Endothelial cell of umbilical vein (primary cell): ENCODE measurements around the gene SLC1A7. TPM values are rescaled to one million over a fixed set of nuclear protein-coding genes. Genes with fewer than 3 reads are reported as not detected.

Source experiments
- BruUV-seq: library from RNA; stranded (reverse); fragments of 400-500 nt; replicated peaks from 2 replicates; lab custom pipeline; 2021; lab: Mats Ljungman, UMichigan
- CTCF ChIA-PET: fragments of 300-600, 350-600 bp; sonication (Branson Sonifier 250); formaldehyde crosslinking; loops from one replicate; lab custom pipeline; 2021; ENCODE audit warnings: antibody characterized with exemption, inconsistent platforms; lab: Charles Lee
- POLR2A ChIA-PET: fragments of 300-600, 350-600 bp; sonication (Branson Sonifier 250); formaldehyde crosslinking; loops from one replicate; lab custom pipeline; 2021; ENCODE audit warnings: antibody characterized with exemption, inconsistent platforms; lab: Charles Lee
- DNase-seq: peaks from one replicate; pipeline ENCODE4 v3.0.0-alpha.2; 2011; ENCODE audit warnings: low read depth, low spot score
- FAIRE-seq: peaks from 2 replicates; lab custom pipeline; 2011; peaks lifted over from hg19 to GRCh38; lab: Jason Lieb, UNC
- H2AFZ ChIP-seq: 2 replicates; pipeline ENCODE4 v1.6.0; 2012; ENCODE audit warnings: low read depth, low read length, control low read depth, inconsistent platforms
- H3K27ac ChIP-seq: 2 replicates; pipeline ENCODE4 v1.5.1; 2011; ENCODE audit warnings: low read depth, mild to moderate bottlenecking, control low read depth, low read length, moderate library complexity; ENCODE audit not compliant: insufficient read depth
- H3K27me3 ChIP-seq, 2 experiments: 2 replicates each; pipeline versions ENCODE4 v1.6.0 to v1.6.1; 2011; ENCODE audit warnings: low read length in 2 of 2, mixed read lengths in 1 of 2; ENCODE audit not compliant: control insufficient read depth in 2 of 2, insufficient read depth in 2 of 2
- H3K36me3 ChIP-seq, 2 experiments: 2 replicates in 1 of 2; 3 replicates in 1 of 2; pipeline ENCODE4 v1.5.1; 2011; ENCODE audit warnings: low read length in 2 of 2, mild to moderate bottlenecking in 1 of 2, moderate library complexity in 1 of 2; ENCODE audit not compliant: control insufficient read depth in 2 of 2, insufficient read depth in 2 of 2; ENCODE audit errors: extremely low read depth in 1 of 2
- H3K4me1 ChIP-seq: 3 replicates; pipeline ENCODE4 v1.5.1; 2011; ENCODE audit warnings: mild to moderate bottlenecking, low read length; ENCODE audit not compliant: control insufficient read depth, insufficient read depth; ENCODE audit errors: extremely low read depth
- H3K4me2 ChIP-seq: 2 replicates; pipeline ENCODE4 v1.6.1; 2011; ENCODE audit warnings: low read length, control low read depth, mixed read lengths; ENCODE audit not compliant: insufficient read depth
- H3K4me3 ChIP-seq, 3 experiments: fragments of 200-600 bp in 1 of 3; sonication (generic), shearing (Covaris generic) in 1 of 3; replicated peaks in 1 of 3; 2 replicates each; pipeline ENCODE4 v1.5.1; 2011 to 2016; ENCODE audit warnings: control low read depth in 3 of 3, low read length in 3 of 3, mild to moderate bottlenecking in 2 of 3, inconsistent platforms in 1 of 3, low read depth in 1 of 3, moderate library complexity in 1 of 3; ENCODE audit not compliant: insufficient read depth in 1 of 3
- H3K79me2 ChIP-seq: 2 replicates; pipeline ENCODE4 v1.6.0; 2012; ENCODE audit warnings: low read length, inconsistent platforms; ENCODE audit not compliant: control insufficient read depth, insufficient read depth
- H3K9ac ChIP-seq: replicated peaks from 2 replicates; pipeline ENCODE3; 2011; ENCODE audit warnings: low read length, control low read depth; ENCODE audit not compliant: insufficient read depth; ENCODE audit errors: extremely low read depth
- H3K9me1 ChIP-seq: replicated peaks from 3 replicates; pipeline ENCODE4 v1.6.0; 2011; ENCODE audit warnings: mild to moderate bottlenecking, low read length; ENCODE audit not compliant: control insufficient read depth, insufficient read depth; ENCODE audit errors: extremely low read depth
- H3K9me3 ChIP-seq: replicated peaks from 2 replicates; pipeline ENCODE4 v1.5.1; 2012; ENCODE audit warnings: low read length, inconsistent platforms; ENCODE audit not compliant: control insufficient read depth, insufficient read depth
- H4K20me1 ChIP-seq: replicated peaks from 2 replicates; pipeline ENCODE3; 2011; ENCODE audit warnings: mild to moderate bottlenecking, low read length; ENCODE audit not compliant: control insufficient read depth, insufficient read depth; ENCODE audit errors: extremely low read depth
- EZH2 ChIP-seq: IDR thresholded peaks from 2 replicates; pipeline ENCODE4 v1.6.1; 2012; ENCODE audit warnings: borderline replicate concordance, low read depth, mild to moderate bottlenecking, moderate library complexity, low read length, inconsistent platforms; ENCODE audit not compliant: severe bottlenecking
- FOS ChIP-seq: IDR thresholded peaks from 2 replicates; pipeline ENCODE4 v1.6.1; 2011; ENCODE audit warnings: mild to moderate bottlenecking, low read length, moderate library complexity, borderline replicate concordance; ENCODE audit not compliant: insufficient read depth
- GATA2 ChIP-seq: IDR thresholded peaks from 2 replicates; pipeline ENCODE4 v1.7.0; 2011; ENCODE audit warnings: low read depth, mild to moderate bottlenecking, moderate library complexity, mixed read lengths, low read length; ENCODE audit not compliant: insufficient read length, insufficient read depth
- JUN ChIP-seq: IDR thresholded peaks from 2 replicates; pipeline ENCODE4 v1.6.1; 2011; ENCODE audit warnings: borderline replicate concordance, low read depth; ENCODE audit not compliant: insufficient read length, insufficient read depth
- MYC ChIP-seq: IDR thresholded peaks from one replicate; pipeline ENCODE4 v1.6.1; 2011; ENCODE audit warnings: mild to moderate bottlenecking, low read depth, low read length
- POLR2A ChIP-seq: IDR thresholded peaks from 2 replicates; pipeline ENCODE4 v1.6.1; 2012; ENCODE audit warnings: low read depth, mild to moderate bottlenecking, control low read depth, low read length
- POLR2AphosphoS5 ChIP-seq: IDR thresholded peaks from 2 replicates; pipeline ENCODE4 v1.6.1; 2012; ENCODE audit warnings: low read depth, mild to moderate bottlenecking, control low read depth, low read length, moderate library complexity; ENCODE audit not compliant: insufficient read depth
- dilution Hi-C: fragments of 300-500 bp; cut with MboI; formaldehyde crosslinking; loops from one replicate; pipeline ENCODE4 v1.15.0; 2019; ENCODE audit warnings: low sequenced_read_pairs; ENCODE audit not compliant: extremely low pct_ligation_motif_present
- intact Hi-C: fragments of 100-400 bp; cut with micrococcal nuclease; formaldehyde crosslinking; loops from one replicate; pipeline ENCODE4 v1.10.0; 2022
- polyA plus RNA-seq, 4 experiments: library from polyadenylated mRNA; depleted of rRNA in 3 of 4; stranded (reverse) in 3 of 4; unstranded in 1 of 4; fragments of >200 nt; gene quantifications; 2 replicates each; pipeline versions ENCODE4 v1.2.1 to v1.2.3, GENCODE V29; 2011 to 2012; ENCODE audit warnings: missing spikeins in 1 of 4
- total RNA-seq: library from RNA; stranded (reverse); gene quantifications from 2 replicates; pipeline ENCODE4 v1.2.3, GENCODE V29; 2021
- TF ChIP-seq, protein P1 (sequence below), 2 donors: IDR thresholded peaks; 1 replicate in 1 of 2; 2 replicates in 1 of 2; pipeline ENCODE4 v1.5.1; 2011; ENCODE audit warnings: low read length in 2 of 2, mild to moderate bottlenecking in 2 of 2, moderate library complexity in 2 of 2, control low read depth in 1 of 2, inconsistent platforms in 1 of 2, low read depth in 1 of 2; ENCODE audit not compliant: insufficient read depth in 1 of 2; ENCODE audit errors: extremely low read depth in 1 of 2
- TF ChIP-seq, protein P2 (sequence below): IDR thresholded peaks from 2 replicates; pipeline ENCODE4 v1.6.1; 2011; ENCODE audit not compliant: insufficient read depth, insufficient read length

The SLC1A7 gene
- total and polyA plus RNA-seq, 2 donors (not counting 3 experiments of a cell fraction or from before 2014, with no cell fraction given) = not detected

DNA sequence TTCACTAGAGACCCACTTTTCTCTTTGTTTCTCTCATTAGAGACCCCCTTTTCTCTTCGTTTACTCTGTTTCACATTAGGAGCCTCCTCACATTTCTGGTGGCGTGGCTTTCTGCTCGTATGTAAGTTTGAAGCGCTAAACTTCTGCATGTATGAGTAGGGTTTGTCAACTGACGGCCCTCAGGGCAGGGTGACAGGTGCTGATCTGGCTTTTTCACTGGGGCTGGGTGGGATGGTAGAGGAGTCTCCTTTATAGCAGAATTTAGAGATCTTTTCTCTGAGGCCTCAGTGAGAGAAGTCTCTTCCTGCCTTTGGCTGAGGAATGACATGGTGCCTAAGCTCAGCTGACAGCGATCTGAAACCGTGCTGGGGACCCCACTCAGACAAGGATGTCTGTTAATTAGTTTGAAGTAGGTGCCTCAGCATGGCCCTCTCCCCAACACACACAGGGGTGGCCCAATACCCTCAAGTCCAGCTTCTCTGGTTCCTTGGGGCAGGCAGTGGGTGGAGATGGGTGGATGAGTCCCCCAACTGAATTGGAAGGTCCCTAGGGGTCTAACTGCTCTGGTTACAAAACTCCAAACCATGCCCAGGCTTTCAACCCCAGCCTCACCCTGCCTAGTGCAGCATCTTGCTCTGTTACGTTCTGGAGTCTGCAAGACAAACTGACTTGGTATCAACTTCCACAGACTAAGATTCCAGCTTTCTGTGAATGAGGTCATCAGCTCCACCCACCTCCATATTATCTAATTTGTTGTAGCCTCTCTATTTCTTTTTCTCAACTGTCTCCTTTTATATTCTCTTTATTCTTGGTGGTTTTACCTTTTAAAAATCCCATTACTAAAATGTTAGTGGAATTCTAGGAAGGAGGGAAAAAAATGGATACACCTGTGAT, 3.2 kb downstream of the SLC1A7 start:
- TF ChIP-seq POLR2AphosphoS5 = no peak
- TF ChIP-seq, protein P1, sequence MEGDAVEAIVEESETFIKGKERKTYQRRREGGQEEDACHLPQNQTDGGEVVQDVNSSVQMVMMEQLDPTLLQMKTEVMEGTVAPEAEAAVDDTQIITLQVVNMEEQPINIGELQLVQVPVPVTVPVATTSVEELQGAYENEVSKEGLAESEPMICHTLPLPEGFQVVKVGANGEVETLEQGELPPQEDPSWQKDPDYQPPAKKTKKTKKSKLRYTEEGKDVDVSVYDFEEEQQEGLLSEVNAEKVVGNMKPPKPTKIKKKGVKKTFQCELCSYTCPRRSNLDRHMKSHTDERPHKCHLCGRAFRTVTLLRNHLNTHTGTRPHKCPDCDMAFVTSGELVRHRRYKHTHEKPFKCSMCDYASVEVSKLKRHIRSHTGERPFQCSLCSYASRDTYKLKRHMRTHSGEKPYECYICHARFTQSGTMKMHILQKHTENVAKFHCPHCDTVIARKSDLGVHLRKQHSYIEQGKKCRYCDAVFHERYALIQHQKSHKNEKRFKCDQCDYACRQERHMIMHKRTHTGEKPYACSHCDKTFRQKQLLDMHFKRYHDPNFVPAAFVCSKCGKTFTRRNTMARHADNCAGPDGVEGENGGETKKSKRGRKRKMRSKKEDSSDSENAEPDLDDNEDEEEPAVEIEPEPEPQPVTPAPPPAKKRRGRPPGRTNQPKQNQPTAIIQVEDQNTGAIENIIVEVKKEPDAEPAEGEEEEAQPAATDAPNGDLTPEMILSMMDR (IDR thresholded peaks at IDR 0.05; ENCODE audit: extremely low read depth in 1 of 2, insufficient read depth in 1 of 2, low read depth in 1 of 2, low read length in 2 of 2) = no peak
- no peak for TF ChIP-seq FOS
- no peak for TF ChIP-seq POLR2A
- TF ChIP-seq, protein P2, sequence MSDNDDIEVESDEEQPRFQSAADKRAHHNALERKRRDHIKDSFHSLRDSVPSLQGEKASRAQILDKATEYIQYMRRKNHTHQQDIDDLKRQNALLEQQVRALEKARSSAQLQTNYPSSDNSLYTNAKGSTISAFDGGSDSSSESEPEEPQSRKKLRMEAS = no peak
- no peak for TF ChIP-seq JUN
- no peak for TF ChIP-seq MYC
- no peak for TF ChIP-seq EZH2
- TF ChIP-seq GATA2 = no peak
- CTCF ChIA-PET = no interaction called here
- dilution Hi-C loops (no loop called here), intact Hi-C loops (no loop called here)
- Histone ChIP-seq H3K4me2 (no peak overlapping the region), H3K9me3 (no peaks in the 10 kb centered on the region), H3K27ac (no peak overlapping the region), H3K27me3 (no peaks in the 10 kb centered on the region), H3K4me1 (peaks cover 4% of the 10 kb centered on the region), H3K9me1 (no peaks in the 10 kb centered on the region), H3K9ac (no peak overlapping the region), H3K36me3 (no peaks in the 10 kb centered on the region), H3K79me2 (no peaks in the 10 kb centered on the region), H3K4me3 (no peak overlapping the region), H4K20me1 (no peaks in the 10 kb centered on the region), H2AFZ (no peak overlapping the region)
- no TSS peak for BruUV-seq
- FAIRE-seq = no peak
- no peak for DNase-seq
- POLR2A ChIA-PET = no interaction called here
